ENCODE data around the gene ZNF816.

The ZNF816 gene

GRCh38 chr19:52963247-52963618 is 552 bp upstream of the ZNF816 start:
- peak overlapping the region; percentile 79 for H3K4me3 ChIP-seq (ENCODE audit: low read depth, low read length)
- DNase-seq (ENCODE audit: low read depth) = no peak

GRCh38 chr19:52961981-52962380 is 700 bp downstream of the ZNF816 start:
- no peak for TF ChIP-seq CTCF (conservative IDR thresholded peaks at IDR 0.05; ENCODE audit: low read depth, low read length)
- peak overlapping the region; percentile 79 for H3K4me3 ChIP-seq (ENCODE audit: low read depth, low read length)
- DNase-seq (ENCODE audit: low read depth) = no peak

More at GRCh38 chr19:52963247-52963618, 552 bp upstream of the ZNF816 start:
- no peak for TF ChIP-seq CTCF (conservative IDR thresholded peaks at IDR 0.05; ENCODE audit: low read depth, low read length)

GRCh38 chr19:52959613-52960295 is 2.9 kb downstream of the ZNF816 start:
- no peak for TF ChIP-seq CTCF (conservative IDR thresholded peaks at IDR 0.05; ENCODE audit: low read depth, low read length)
- H3K4me3 ChIP-seq (ENCODE audit: low read depth, low read length) = no peak overlapping the region
- DNase-seq (ENCODE audit: low read depth) = no peak

- no peak overlapping the region for H3K4me3 ChIP-seq (ENCODE audit: low read depth, low read length)
- no peak for TF ChIP-seq CTCF (conservative IDR thresholded peaks at IDR 0.05; ENCODE audit: low read depth, low read length)
- DNase-seq (ENCODE audit: low read depth) = no peak
These were observed 5.1 kb downstream of the ZNF816 start for GRCh38 chr19:52957591-52957990.

- no peak for DNase-seq (ENCODE audit: low read depth)
- no peak for TF ChIP-seq CTCF (conservative IDR thresholded peaks at IDR 0.05; ENCODE audit: low read depth, low read length)
- no peak overlapping the region for H3K4me3 ChIP-seq (ENCODE audit: low read depth, low read length)
These were observed 5.8 kb downstream of the ZNF816 start for GRCh38 chr19:52956917-52957316.

- no peak for DNase-seq (ENCODE audit: low read depth)
- TF ChIP-seq CTCF (conservative IDR thresholded peaks at IDR 0.05; ENCODE audit: low read depth, low read length) = no peak
- H3K4me3 ChIP-seq (ENCODE audit: low read depth, low read length) = no peak overlapping the region
These were observed 13.3 kb downstream of the ZNF816 start for GRCh38 chr19:52949422-52949821.

Measured in choroid plexus epithelial cell (primary cell).